Nucleus accumbens (tissue), 56 donors: Measurements from ENCODE around the gene TOX3.

Experiments
- DNase-seq, 56 donors: peaks; one replicate each; lab custom pipeline; 2025; lab: John Stamatoyannopoulos, UW

TOX3 gene

GRCh38 chr16:52496051-52496876 is 50.7 kb downstream of the TOX3 start:
- no peak for DNase-seq

DNA sequence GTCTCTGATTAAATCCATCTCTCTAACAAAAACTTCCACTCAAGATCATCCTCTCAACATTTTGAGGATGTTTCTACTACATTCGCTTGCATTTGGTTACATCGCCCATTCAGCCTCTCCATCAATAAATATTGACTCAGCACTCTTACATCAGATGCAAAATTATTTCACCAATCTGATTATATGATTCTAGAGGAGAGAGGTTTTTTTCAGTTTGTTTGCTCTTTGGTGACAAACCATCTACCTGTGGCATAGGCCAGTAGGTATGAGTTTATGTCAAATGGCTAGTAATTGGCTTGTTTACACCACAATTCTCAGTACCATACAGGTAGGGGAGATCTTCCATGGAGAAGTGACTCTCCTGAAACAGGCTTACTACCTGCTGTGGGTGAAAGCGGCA is 52.3 kb downstream of the TOX3 start:
- DNase-seq = no peak

DNA sequence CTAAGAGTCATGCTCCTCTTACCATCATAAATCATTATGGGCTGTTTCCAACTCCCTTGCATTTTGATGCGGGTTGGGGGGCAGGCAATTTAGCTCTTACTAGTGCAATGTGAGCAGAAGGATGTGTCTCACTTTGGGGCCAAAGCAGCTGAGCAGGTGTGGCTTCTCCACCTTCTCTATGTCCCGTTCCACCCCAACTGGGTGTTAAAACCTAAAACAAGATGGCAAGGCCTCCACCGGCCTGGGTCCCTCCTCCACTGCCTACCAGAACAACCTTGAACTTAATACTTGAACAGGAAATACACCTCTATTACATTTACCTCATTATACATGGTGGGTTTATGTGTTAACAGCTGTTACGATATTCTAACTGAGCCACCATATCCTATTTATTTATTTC is 52.8 kb downstream of the TOX3 start:
- DNase-seq = no peak

DNA sequence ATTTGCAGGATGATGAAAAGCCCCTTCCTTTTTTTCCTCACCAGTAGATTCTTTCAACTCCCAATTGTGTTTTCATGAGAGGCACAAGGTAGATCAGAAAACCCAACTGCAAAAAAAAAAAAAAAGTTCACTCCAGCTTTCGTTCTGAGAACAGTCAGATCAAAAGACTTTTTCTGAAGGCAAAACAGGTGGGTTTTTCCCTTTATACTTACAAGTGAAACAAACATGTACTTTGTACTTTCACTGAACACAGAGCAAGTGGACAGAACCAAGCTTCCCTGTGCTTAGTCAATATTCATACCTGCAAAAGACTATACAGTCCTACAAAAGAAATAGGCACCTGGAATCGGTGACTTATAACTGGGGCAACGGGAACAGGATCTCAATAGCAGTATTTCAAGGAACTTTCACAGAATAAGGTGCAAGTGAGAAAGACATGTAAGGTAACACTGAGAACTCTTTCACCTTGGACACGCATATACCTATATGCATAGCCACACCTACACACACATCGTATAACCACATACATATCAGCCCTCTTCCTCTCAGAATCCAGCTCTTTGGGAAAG is 54.1 kb downstream of the TOX3 start:
- no peak for DNase-seq

DNA sequence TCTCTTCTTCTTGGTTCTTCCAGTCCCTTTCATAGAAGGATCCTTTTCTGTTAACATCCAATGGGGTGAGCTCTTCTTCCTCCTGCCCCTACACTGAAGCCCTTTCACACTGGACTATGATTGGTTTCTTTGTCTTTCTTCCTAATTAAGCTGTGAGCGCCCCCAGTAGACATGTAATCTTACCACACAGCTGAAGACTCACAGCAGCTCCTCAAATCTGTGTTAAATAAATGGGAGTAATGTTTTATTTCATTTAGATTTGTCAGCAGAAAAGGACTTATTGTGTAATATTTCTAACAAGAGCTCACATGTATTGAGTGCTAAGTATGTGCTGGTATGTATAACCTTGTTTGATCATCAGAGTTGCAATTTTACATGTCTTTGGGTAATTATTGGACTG is 55.7 kb downstream of the TOX3 start:
- DNase-seq = peak in 4 of 56 donors; percentile 4 to 35 (median 18)

GRCh38 chr16:52489894-52490293 is 57.0 kb downstream of the TOX3 start:
- no peak for DNase-seq

DNA sequence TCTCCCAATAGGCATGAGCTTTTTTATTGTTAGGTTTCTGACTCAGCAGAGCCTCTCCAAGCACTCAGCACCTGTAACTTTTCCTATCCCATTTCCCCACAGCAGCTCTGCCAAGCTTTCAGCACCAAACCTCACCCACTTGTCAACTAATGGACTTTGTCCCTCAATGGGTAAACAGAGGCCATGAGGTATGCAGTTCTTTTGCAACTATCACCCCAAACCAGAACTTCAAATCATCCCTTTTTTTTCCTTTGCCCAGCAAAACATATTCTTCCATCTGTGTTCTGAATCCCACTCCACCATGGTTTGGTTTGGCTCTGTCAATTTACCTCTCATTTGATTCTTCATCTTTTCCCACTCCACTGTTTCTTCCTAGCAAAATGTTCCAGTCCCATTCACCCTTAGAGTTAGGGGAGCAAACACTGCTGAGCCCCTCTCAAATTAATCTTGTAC is 58.1 kb downstream of the TOX3 start:
- DNase-seq = no peak

DNA sequence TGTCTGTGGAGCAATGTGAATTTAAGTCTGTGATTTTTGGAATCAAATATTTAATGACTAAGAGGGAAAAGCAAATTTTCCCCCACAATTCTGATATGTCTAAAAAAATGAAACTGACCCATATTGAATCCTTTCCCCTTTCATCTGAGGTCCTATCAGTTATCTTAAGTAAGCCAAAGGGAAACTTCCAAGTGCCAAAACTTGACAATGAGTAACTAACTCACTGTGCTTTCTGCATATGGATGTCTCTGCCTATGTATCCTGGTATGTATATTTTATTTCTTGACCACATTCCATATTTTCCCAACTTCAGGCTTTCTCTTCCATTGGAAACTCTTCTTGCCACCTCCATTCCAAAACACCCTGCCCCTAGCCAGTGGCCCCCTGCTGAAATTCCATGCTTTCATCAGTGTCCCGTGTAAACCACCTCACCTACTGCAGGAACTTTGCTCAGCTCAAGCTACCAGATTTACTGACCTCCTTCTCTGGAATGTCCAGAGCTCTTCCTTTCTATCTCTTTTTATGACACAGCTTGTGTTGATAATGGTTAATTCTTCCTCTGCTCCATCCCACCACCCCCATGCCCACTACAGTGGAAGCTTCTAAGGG is 59.0 kb downstream of the TOX3 start:
- no peak for DNase-seq

DNA sequence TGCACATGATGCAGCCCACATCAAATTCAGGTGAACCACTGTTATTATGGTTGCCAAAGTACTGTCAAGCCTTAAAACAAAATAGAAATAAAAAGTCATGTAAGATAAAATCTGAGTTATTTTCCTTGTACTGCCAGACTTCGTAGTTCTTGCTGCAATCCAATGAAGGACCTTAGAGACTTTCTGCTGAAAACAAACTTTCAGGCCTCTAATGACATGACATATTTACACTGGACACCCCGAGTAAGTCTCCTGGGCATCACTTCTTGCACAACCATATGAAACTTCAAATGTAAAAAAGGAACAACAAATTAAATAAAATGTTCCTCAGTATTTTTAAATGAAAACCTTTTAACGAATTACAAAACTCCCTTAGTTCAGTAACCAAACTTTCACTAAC is 66.7 kb downstream of the TOX3 start:
- no peak for DNase-seq

- DNase-seq = no peak
These were observed 70.8 kb downstream of the TOX3 start for GRCh38 chr16:52476111-52476510.

DNA sequence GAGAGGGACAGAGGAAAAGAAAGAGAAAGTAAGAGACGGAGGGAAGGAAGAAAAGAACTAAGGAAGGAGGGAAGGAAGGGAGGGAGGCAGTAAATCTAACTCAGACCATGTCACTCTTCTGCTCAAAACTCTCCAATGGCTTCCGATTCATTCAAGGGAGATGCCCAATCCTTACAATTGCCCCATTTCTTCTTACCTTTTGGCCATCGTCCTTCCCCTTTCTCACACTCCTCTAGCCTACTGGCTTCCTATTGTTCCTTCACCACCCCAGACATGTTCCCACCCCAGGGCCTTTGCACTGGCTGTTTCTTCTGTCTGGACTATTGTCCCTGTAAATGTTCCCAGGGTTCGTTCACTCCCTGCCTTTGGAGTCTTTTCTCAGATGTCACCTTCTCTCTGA is 72.3 kb downstream of the TOX3 start:
- no peak for DNase-seq

- DNase-seq = no peak
These were observed 73.8 kb downstream of the TOX3 start for GRCh38 chr16:52473096-52473495.

DNA sequence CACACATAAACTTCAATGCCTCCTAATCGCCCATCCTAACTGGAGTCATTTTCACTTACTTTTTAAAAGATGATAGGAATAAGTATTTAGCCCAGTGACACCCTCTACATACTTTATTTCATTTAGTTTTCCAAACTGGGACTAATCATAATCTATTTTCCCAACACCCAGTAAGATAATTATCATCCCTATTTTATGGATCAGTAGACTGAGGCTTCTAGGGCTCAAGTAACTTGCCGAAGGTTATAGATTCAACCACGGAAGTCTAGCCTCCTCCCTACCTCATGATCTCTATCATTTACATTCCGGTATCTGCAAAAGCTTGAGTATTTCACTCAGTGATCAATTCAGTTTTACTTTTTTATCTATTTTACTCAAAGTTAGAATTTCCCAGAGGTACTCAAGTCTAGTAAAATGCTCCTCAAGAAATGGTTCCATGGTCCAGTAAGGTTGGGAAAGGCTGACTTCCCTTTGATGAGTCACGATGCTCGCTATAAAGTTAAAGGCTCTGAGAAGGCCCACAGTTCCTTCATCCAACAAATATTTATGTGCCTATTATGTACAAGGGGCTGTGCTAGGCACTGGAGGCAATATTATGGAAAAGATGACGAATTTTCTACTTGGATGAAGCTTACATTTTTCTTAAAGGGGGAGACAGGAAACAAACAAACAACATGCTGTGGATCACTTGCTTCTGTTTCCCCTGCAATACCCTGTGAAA is 75.1 kb downstream of the TOX3 start:
- no peak for DNase-seq

DNA sequence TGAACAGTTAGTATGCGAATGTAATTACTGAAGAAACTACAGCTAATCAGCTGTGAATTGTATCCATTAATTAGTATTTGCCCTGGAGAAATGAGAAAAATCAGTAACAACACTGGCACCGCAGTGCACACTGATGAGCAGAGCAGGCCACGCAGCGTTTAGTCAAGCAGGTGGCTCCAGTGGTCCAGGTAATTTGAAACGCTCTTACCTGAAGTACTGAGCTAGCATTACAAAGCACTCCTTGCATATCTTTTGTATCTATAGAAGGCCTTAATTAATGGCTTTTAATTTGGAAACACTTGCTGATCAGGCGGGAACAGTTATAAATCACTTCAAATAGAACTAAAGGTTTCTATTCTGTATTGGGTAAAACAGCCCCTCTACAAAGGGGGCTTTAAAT is 76.4 kb downstream of the TOX3 start:
- DNase-seq = no peak

DNA sequence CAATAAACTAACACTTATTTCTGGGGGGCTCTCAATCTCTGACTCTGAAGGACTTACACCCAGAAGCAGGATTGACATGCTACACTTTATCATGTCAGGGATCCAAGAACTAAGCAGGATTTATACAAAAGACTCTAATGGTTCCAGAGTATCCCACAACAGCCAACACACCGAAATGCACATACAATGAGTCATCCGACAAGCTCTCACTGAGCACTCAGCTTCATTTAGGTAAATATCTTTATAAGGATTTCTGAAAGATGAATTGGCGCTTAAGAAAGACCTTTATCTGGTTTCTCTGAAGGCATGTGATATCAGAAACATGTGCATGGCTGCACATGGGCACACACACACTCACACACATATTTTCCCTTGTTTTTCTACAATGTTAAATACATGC is 77.2 kb downstream of the TOX3 start:
- DNase-seq = no peak

DNA sequence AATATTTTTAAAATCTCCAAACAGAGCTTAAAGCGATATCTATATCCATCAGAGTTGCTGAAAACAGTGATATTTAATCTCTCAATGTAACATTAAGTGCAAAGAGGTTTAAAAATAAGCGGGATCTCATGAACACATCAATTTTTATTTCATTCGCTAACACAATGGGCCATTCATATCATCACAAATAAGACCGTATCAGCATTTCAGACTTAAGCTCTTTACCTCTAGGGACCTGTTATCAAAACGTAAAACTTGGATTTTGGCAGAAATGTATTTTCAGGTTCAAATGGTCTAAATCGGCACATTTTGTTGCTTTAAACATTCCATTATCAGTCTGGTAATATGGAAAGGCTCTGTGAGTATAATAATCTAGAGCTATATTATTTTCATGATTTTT is 77.9 kb downstream of the TOX3 start:
- no peak for DNase-seq

DNA sequence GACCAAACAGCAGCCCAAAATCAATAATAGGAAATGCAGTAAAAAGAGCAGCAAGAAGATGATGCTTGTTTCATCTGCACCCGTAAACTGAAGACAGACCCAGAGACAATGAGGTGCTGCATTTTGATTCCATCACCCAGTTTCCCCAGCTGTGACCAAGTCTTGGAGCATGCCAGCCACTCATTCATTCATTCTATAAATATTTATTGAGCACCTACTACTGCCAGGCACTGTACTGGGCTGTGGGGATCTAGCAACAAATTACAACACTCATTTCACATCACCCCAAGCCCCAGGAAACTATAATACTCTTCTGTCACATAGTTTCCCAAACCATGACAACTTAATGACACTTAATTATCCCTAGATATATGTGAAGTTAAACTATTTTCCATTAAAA is 79.2 kb downstream of the TOX3 start:
- no peak for DNase-seq

DNA sequence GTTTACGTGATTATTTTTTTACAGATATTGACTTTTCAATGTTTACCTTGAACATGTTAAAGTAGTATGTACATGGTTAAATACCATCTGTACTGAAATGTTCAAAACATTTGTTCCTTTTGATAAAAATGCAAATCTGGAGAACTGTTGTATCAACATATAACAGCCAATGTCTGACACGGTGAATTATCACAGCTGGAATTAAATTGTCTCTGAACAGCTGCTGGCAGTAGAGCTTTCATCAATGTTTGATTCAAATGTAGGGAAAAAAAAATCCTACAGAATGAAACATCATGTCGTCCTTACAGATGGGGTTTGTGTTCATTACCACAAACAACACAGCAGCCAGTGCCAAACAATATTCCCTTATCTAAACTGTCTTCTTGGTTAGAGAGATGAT is 79.9 kb downstream of the TOX3 start:
- DNase-seq = no peak

DNA sequence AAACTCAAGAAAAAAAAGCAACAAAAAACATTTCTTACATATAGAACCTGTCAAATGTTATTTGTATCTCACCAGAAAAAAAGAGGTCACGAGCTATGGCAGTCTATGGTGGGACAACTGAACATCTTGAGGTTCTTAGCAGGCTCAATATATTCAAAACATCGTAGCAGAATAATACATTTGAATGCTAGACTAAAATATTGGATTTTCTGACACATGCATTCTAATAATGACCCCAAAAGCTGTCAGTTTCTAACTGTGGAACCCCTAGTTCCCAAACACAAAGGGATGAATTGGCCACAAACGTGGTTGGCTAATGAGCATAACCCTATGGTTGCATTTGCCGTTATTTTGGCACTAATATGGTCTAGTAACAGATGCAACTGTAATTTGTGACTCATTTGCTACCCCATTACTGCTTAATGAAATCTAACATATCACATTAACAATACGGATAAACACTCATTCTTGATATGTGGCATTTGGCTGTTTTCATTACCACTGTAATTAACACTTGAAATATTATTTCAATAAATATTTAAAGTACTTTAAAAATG is 81.2 kb downstream of the TOX3 start:
- no peak for DNase-seq

GRCh38 chr16:52463904-52464303 is 83.0 kb downstream of the TOX3 start:
- no peak for DNase-seq

DNA sequence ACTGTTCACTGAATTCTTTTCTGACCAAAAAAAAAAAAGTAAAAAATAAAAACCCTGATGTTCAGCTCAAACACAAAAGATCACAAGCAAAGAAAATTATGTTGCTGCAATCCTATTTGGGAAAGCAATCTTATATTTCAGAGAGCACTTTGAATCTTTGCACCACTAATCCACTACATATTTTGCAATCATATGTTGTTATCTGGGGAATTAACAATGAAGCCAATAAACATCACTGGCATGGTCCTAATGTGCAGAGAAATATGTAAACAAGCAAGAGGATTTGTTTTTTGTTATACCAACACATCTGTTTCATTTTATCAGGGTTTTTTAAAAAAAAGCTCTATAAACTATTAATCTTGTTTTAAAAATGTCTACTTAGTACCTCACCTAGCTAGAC is 84.1 kb downstream of the TOX3 start:
- DNase-seq = no peak
